ENCODE data around the gene EPHA4. TPM values are rescaled to one million over a fixed set of nuclear protein-coding genes. Genes with fewer than 3 reads are reported as not detected.

Gene EPHA4
- total RNA-seq, 2 experiments from 2014 or later: 0.23 TPM; not detected in 1

DNA sequence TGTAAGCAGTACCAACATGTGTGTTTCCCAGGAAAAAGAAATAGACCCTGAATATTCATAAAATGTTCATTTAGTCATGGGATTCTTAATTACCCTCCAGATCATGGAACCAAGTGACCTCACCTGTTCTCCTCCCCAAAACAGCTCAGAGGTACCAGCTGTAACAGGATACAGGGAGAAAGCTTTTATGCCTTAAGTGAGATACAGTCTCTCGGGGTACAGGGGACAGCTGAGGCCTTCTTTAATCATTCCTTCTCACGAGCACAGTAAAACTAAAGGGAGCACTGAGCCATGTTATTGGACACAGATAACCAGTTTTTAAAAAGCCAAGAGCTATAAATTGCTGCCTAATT lies 16.6 kb downstream of the EPHA4 start:
- CTCF ChIA-PET (ENCODE audit: unreplicated experiment): no interaction called here

DNA sequence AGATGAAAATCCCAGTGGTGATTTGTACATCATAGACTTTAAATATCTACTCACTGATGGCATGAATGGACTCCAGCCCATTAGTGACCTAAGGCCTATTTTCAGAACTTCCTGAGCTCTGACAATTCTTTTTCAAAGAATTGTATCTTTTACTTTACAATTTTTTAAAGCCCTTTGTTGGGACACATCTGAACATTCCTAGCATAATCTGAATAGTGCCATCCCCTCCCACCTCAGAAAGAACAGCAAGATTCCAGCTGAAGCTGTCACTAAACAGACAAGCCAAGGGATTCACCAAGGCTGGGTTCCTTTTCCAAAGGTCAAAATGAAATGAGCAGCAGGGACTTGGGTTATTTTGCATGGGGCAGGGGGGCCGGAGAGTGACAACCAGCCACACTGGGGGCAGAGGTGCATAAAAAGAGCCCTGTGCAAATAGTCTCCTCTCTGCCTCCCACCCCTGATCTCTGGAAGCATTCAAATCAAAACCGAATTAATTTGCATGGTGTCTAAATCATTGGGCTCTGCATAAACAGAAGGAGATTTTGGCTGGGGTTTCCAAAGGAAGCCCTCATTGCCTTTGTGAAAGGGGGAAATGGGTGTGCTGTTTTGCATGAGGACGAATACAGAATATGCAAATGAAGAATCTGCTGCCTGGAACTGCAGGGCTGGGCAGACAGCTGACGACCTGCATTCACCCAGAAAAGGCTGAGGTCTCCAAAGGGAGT lies 17.2 kb downstream of the EPHA4 start:
- no peaks in the 10 kb centered on the region for H4K20me1 ChIP-seq (ENCODE audit: insufficient read depth, low read length)
- peak; percentile 50 for DNase-seq (ENCODE audit: low spot score)
- intact Hi-C loops (cut with micrococcal nuclease; ENCODE audit: unreplicated experiment): no loop called here

More for the DNA sequence above, 16.6 kb downstream of the EPHA4 start:
- H3K27ac ChIP-seq (ENCODE audit: low read depth, low read length, poor library complexity, severe bottlenecking): no peak overlapping the region
- BruUV-seq (replicated peaks): no TSS peak
- H3K9me2 ChIP-seq (ENCODE audit: insufficient read depth, low read length): no peaks in the 10 kb centered on the region
- POLR2A ChIA-PET: interaction anchor here (0.7 to 2.7 kb wide), 4 partner anchors 10 to 162 kb away, joined by 3 to 11 read pairs (median 4); no protein-coding TSS in a partner anchor
- H3K4me1 ChIP-seq (ENCODE audit: insufficient read depth, low read length, poor library complexity, severe bottlenecking): peaks cover 14% of the 10 kb centered on the region
- peak overlapping the region; percentile 34 for H3K4me3 ChIP-seq (ENCODE audit: low read depth, low read length, poor library complexity, severe bottlenecking)
- H2AFZ ChIP-seq (ENCODE audit: low read length): peak overlapping the region; percentile 63
- H4K20me1 ChIP-seq (ENCODE audit: insufficient read depth, low read length): no peaks in the 10 kb centered on the region
- TF ChIP-seq EZH2phosphoT487 (IDR thresholded peaks at IDR 0.05; ENCODE audit: borderline replicate concordance, low read depth, low read length): no peak
- TF ChIP-seq, protein P1, sequence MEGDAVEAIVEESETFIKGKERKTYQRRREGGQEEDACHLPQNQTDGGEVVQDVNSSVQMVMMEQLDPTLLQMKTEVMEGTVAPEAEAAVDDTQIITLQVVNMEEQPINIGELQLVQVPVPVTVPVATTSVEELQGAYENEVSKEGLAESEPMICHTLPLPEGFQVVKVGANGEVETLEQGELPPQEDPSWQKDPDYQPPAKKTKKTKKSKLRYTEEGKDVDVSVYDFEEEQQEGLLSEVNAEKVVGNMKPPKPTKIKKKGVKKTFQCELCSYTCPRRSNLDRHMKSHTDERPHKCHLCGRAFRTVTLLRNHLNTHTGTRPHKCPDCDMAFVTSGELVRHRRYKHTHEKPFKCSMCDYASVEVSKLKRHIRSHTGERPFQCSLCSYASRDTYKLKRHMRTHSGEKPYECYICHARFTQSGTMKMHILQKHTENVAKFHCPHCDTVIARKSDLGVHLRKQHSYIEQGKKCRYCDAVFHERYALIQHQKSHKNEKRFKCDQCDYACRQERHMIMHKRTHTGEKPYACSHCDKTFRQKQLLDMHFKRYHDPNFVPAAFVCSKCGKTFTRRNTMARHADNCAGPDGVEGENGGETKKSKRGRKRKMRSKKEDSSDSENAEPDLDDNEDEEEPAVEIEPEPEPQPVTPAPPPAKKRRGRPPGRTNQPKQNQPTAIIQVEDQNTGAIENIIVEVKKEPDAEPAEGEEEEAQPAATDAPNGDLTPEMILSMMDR (conservative IDR thresholded peaks at IDR 0.05; ENCODE audit: low read length): no peak
- no peaks in the 10 kb centered on the region for H3K79me2 ChIP-seq (ENCODE audit: insufficient read depth, low read depth, low read length)
- no peaks in the 10 kb centered on the region for H3K9me3 ChIP-seq (ENCODE audit: low read length)
- intact Hi-C loops (cut with micrococcal nuclease; ENCODE audit: unreplicated experiment): no loop called here
- DNase-seq (ENCODE audit: low spot score): no peak
- H3K4me2 ChIP-seq (ENCODE audit: low read length): peak overlapping the region; percentile 61
- H3K36me3 ChIP-seq (ENCODE audit: insufficient read depth, low read length): no peaks in the 10 kb centered on the region

More for the DNA sequence above, 17.2 kb downstream of the EPHA4 start:
- POLR2A ChIA-PET: interaction anchor here (0.7 to 2.7 kb wide), 4 partner anchors 11 to 161 kb away, joined by 3 to 11 read pairs (median 4); no protein-coding TSS in a partner anchor
- Histone ChIP-seq H3K9me2 (ENCODE audit: insufficient read depth, low read length) (no peaks in the 10 kb centered on the region), H2AFZ (ENCODE audit: low read length) (peak overlapping the region; percentile 63; the same call in 1 of the 2 replicates), H3K9me3 (ENCODE audit: low read length) (no peaks in the 10 kb centered on the region), H3K4me2 (ENCODE audit: low read length) (peak overlapping the region; percentile 61), H3K4me3 (ENCODE audit: low read depth, low read length, poor library complexity, severe bottlenecking) (peak overlapping the region; percentile 34), H3K79me2 (ENCODE audit: insufficient read depth, low read depth, low read length) (no peaks in the 10 kb centered on the region), H3K27ac (ENCODE audit: low read depth, low read length, poor library complexity, severe bottlenecking) (no peak overlapping the region), H3K36me3 (ENCODE audit: insufficient read depth, low read length) (no peaks in the 10 kb centered on the region), H3K4me1 (ENCODE audit: insufficient read depth, low read length, poor library complexity, severe bottlenecking) (peaks cover 14% of the 10 kb centered on the region)
- BruUV-seq (replicated peaks): no TSS peak
- CTCF ChIA-PET (ENCODE audit: unreplicated experiment): no interaction called here
- no peak for TF ChIP-seq EZH2phosphoT487 (IDR thresholded peaks at IDR 0.05; ENCODE audit: borderline replicate concordance, low read depth, low read length)
- TF ChIP-seq, protein P1 (conservative IDR thresholded peaks at IDR 0.05; ENCODE audit: low read length): no peak
